Measurements from ENCODE around the gene BPIFB1. TPM values are rescaled to one million over a fixed set of nuclear protein-coding genes. Genes with fewer than 3 reads are reported as not detected.

Gene BPIFB1
- total RNA-seq, 1 donor from 2014 or later = 8.3 TPM

Other genes starting within 250 kb of the BPIFB1 start
- not detected for gene BPIFB3, start 229.3 kb upstream of the BPIFB1 start, total RNA-seq
- not detected for gene BPIFB4, start 203.6 kb upstream of the BPIFB1 start, total RNA-seq
- not detected for gene BPIFA2, start 115.1 kb upstream of the BPIFB1 start, total RNA-seq
- gene BPIFA3, start 65.9 kb upstream of the BPIFB1 start, total RNA-seq = not detected
- gene BPIFA1, start 47.2 kb upstream of the BPIFB1 start, total RNA-seq = not detected
- 14.7 TPM for gene CDK5RAP1, start 118.3 kb downstream of the BPIFB1 start, total RNA-seq
- 4.7 TPM for gene SNTA1, start 160.5 kb downstream of the BPIFB1 start, total RNA-seq
- 9.0 TPM for gene CBFA2T2, start 206.9 kb downstream of the BPIFB1 start, total RNA-seq